Right atrium auricular region (tissue), 2 donors: ENCODE measurements around the gene IGFBPL1. TPM values are rescaled to one million over a fixed set of nuclear protein-coding genes. Genes with fewer than 3 reads are reported as not detected.

Experiments used
- DNase-seq: peaks from one replicate; pipeline ENCODE4 v3.0.0-alpha.2; 2019; ENCODE audit warnings: low spot score
- H3K27ac ChIP-seq, 2 donors: fragments of 200-600 bp; sonication (generic); 1 replicate in 1 of 2; 2 replicates in 1 of 2; pipeline ENCODE4 v1.5.1; 2016 to 2019
- H3K27me3 ChIP-seq, 2 donors: fragments of 200-600 bp; sonication (generic); one replicate each; pipeline versions ENCODE4 v1.5.1 to v1.6.0; 2017 to 2019
- H3K36me3 ChIP-seq: fragments of 200-600 bp; sonication (generic); one replicate; pipeline ENCODE4 v1.5.1; 2016
- H3K4me1 ChIP-seq, 2 donors: fragments of 200-600 bp; sonication (generic); one replicate each; pipeline versions ENCODE4 v1.5.1 to v1.6.0; 2017 to 2019
- H3K4me3 ChIP-seq, 2 donors: fragments of 200-600 bp; sonication (generic); 1 replicate in 1 of 2; 2 replicates in 1 of 2; pipeline ENCODE4 v1.5.1; 2017 to 2019; ENCODE audit warnings: mild to moderate bottlenecking in 1 of 2, moderate library complexity in 1 of 2
- H3K9me3 ChIP-seq, 2 donors: fragments of 200-600 bp; sonication (generic); one replicate each; pipeline ENCODE4 v1.5.1; 2019
- CTCF ChIP-seq, 2 donors: fragments of 200-600 bp; sonication (generic); IDR thresholded peaks; one replicate each; pipeline ENCODE4 v1.5.1; 2019; ENCODE audit warnings: antibody characterized with exemption in 2 of 2
- total RNA-seq, 2 donors: library from RNA; depleted of rRNA; stranded (reverse); fragments of >200 nt; gene quantifications; one replicate each; pipeline ENCODE4 v1.1.0, GENCODE V29; 2016

IGFBPL1 gene
- total RNA-seq, 2 donors from 2014 or later, result 1.3 to 2.8 TPM

- H3K36me3 ChIP-seq, result no peaks in the 10 kb centered on the region
- no peaks in the 10 kb centered on the region for H3K27me3 ChIP-seq
- DNase-seq, result no peak
- H3K27ac ChIP-seq, result no peak overlapping the region
- no peaks in the 10 kb centered on the region for H3K4me1 ChIP-seq
- H3K9me3 ChIP-seq, result peaks cover 0 to 4% of the 10 kb centered on the region in 2 donors
- no peak overlapping the region for H3K4me3 ChIP-seq
- no peak for TF ChIP-seq CTCF (IDR thresholded peaks at IDR 0.05)
These were observed 21.1 kb upstream of the IGFBPL1 start for GRCh38 chr9:38445154-38446043.

DNA sequence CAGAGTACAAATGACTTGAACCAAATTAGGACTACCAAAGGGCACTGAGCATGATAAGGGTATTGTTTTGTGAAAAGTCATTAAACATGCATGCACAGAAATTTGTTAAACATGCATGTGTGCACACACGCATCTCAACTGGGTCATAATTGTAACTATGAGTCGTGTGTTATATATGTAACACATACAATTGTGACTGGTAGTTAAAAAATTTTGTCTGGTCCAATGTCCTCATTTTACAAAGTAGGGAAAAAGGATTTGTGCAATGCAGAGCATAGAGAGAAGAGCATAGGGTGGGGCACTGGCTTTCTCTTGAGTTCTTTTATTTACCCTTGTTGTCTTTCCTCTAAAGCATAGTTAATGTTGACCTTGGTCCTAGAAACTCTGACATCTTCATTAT is 19.3 kb upstream of the IGFBPL1 start:
- Histone ChIP-seq H3K4me3 (no peak overlapping the region), H3K4me1 (no peaks in the 10 kb centered on the region), H3K36me3 (no peaks in the 10 kb centered on the region), H3K27me3 (no peaks in the 10 kb centered on the region), H3K9me3 (no peaks in the 10 kb centered on the region), H3K27ac (no peak overlapping the region)
- no peak for DNase-seq
- TF ChIP-seq CTCF (IDR thresholded peaks at IDR 0.05), result no peak

GRCh38 chr9:38443181-38443580 is 18.9 kb upstream of the IGFBPL1 start:
- DNase-seq, result no peak
- no peaks in the 10 kb centered on the region for H3K36me3 ChIP-seq
- no peak overlapping the region for H3K4me3 ChIP-seq
- no peak overlapping the region for H3K27ac ChIP-seq
- no peak for TF ChIP-seq CTCF (IDR thresholded peaks at IDR 0.05)
- no peaks in the 10 kb centered on the region for H3K4me1 ChIP-seq
- no peaks in the 10 kb centered on the region for H3K27me3 ChIP-seq
- H3K9me3 ChIP-seq, result no peaks in the 10 kb centered on the region

DNA sequence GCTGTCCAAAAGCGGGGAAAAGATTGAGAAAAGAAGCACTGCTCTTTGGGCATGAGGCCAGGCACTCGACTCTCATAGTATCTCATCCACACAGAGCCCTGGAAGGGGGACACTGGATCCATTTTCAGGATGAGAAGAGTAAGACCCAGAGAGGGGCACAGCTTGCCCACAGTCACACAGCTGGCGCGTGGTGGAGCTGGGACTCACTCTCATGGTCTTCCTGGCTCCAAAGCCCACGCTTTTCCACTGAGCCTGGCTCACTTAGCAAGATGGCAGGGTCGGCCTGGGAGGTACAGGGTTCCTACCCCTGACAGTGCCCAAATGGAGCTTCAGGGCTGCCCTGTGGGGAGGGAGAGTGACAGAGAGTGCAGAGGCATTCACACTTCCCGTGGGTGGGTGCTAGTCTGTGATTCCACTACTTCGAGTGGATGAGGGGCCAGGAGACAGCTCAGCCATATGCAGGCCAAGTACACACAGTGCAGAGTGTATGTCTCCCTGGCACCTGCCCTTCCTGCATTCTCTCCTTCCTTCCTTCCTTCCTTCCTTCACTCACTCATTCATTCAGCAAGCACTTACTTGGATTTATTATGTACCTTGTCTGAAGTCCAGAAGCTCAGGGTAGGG is 18.3 kb upstream of the IGFBPL1 start:
- no peak for DNase-seq
- H3K9me3 ChIP-seq, result no peaks in the 10 kb centered on the region
- H3K27me3 ChIP-seq, result no peaks in the 10 kb centered on the region
- H3K36me3 ChIP-seq, result no peaks in the 10 kb centered on the region
- TF ChIP-seq CTCF (IDR thresholded peaks at IDR 0.05), result no peak
- H3K27ac ChIP-seq, result no peak overlapping the region
- no peak overlapping the region for H3K4me3 ChIP-seq
- no peaks in the 10 kb centered on the region for H3K4me1 ChIP-seq

GRCh38 chr9:38441347-38442085 is 17.3 kb upstream of the IGFBPL1 start:
- no peaks in the 10 kb centered on the region for H3K27me3 ChIP-seq
- H3K36me3 ChIP-seq, result no peaks in the 10 kb centered on the region
- no peaks in the 10 kb centered on the region for H3K4me1 ChIP-seq
- TF ChIP-seq CTCF (IDR thresholded peaks at IDR 0.05), result no peak
- no peak overlapping the region for H3K4me3 ChIP-seq
- H3K27ac ChIP-seq, result no peak overlapping the region
- DNase-seq, result no peak
- H3K9me3 ChIP-seq, result no peaks in the 10 kb centered on the region
